ENCODE measurements around the gene ZNF283. TPM values are rescaled to one million over a fixed set of nuclear protein-coding genes. Genes with fewer than 3 reads are reported as not detected.
A peak's percentile ranks its signal among the peaks of the same experiment; 100 is the strongest.

Gene ZNF283
- polyA plus RNA-seq, 3 donors, result 0.80 to 2.5 (median 2.0) TPM

GRCh38 chr19:43799502-43800142, 27.5 kb upstream of the ZNF283 start:
- no peak overlapping the region for H3K27ac ChIP-seq (ENCODE audit: low read depth in 1 of 2, low read length in 2 of 2)
- peak overlapping the region in 2 of 7 donors; percentile 55 to 66 for H3K27ac Mint-ChIP-seq
- peaks cover 0 to 10% (median 4%) of the 10 kb centered on the region in 7 donors for H3K9me3 Mint-ChIP-seq
- peak overlapping the region; percentile 85 to 89 for H3K4me3 Mint-ChIP-seq
- H4K20me1 ChIP-seq (ENCODE audit: insufficient read depth, low read length), result no peaks in the 10 kb centered on the region
- 92% methylated on average over 6 of the region's 6 CpGs for WGBS (ENCODE audit: insufficient coverage)
- no peak overlapping the region for H3K9ac ChIP-seq (ENCODE audit: insufficient read depth, low read length, poor library complexity, severe bottlenecking)
- H3K27me3 ChIP-seq (ENCODE audit: control insufficient read depth in 2 of 2, insufficient read depth in 2 of 2, low read length in 2 of 2), result peaks cover 0 to 5% of the 10 kb centered on the region in 2 donors
- H3K9me3 ChIP-seq (replicated peaks in 1 of 2; ENCODE audit: control insufficient read depth in 1 of 2, insufficient read depth in 1 of 2, low read length in 2 of 2), result no peaks in the 10 kb centered on the region
- no peak overlapping the region for H2AFZ ChIP-seq (ENCODE audit: insufficient read depth, low read depth, low read length, poor library complexity, severe bottlenecking)
- peaks cover 3% of the 10 kb centered on the region in 2 donors for H3K36me3 Mint-ChIP-seq
- H3K36me3 ChIP-seq (replicated peaks in 1 of 2; ENCODE audit: control insufficient read depth in 1 of 2, insufficient read depth in 2 of 2, low read length in 2 of 2), result no peaks in the 10 kb centered on the region
- no peak for TF ChIP-seq CTCF (IDR thresholded peaks at IDR 0.05)
- peaks cover 3 to 40% (median 17%) of the 10 kb centered on the region in 3 donors for H3K27me3 Mint-ChIP-seq (ENCODE audit: low read depth in 3 of 3)
- no peak overlapping the region for H3K4me2 ChIP-seq (replicated peaks; ENCODE audit: extremely low read depth, low read length, poor library complexity, severe bottlenecking)
- peaks cover 15% of the 10 kb centered on the region for H3K4me1 Mint-ChIP-seq
- H3K79me2 ChIP-seq (ENCODE audit: insufficient read depth, low read length), result no peaks in the 10 kb centered on the region
- intact Hi-C loops (cut with micrococcal nuclease), result loop anchor here in 1 of 2 donors (5.0 to 10.0 kb wide), 2 partner anchors 62 to 345 kb away; no protein-coding TSS in a partner anchor
- H3K4me3 ChIP-seq (replicated peaks in 1 of 3; ENCODE audit: low read depth in 2 of 3, low read length in 3 of 3), result peak overlapping the region in 1 of 3 experiments; percentile 76
- peaks cover 11% of the 10 kb centered on the region in 2 donors for H3K4me1 ChIP-seq (ENCODE audit: control insufficient read depth in 1 of 2, insufficient read depth in 2 of 2, low read length in 2 of 2)
- DNase-seq, result no peak

GRCh38 chr19:43802216-43802951, 24.7 kb upstream of the ZNF283 start, which contains the start of gene LYPD5:
TSS of gene LYPD5 (minus strand) at chr19:43802447. CDS start at chr19:43802380, 67 bp downstream.
- TF ChIP-seq CTCF (IDR thresholded peaks at IDR 0.05), result no peak
- no peaks in the 10 kb centered on the region for H3K79me2 ChIP-seq (ENCODE audit: insufficient read depth, low read length)
- no peaks in the 10 kb centered on the region for H3K27me3 ChIP-seq (ENCODE audit: control insufficient read depth in 2 of 2, insufficient read depth in 2 of 2, low read length in 2 of 2)
- peaks cover 11% of the 10 kb centered on the region in 2 donors for H3K4me1 ChIP-seq (ENCODE audit: control insufficient read depth in 1 of 2, insufficient read depth in 2 of 2, low read length in 2 of 2)
- H3K4me3 ChIP-seq (replicated peaks in 1 of 3; ENCODE audit: low read depth in 2 of 3, low read length in 3 of 3), result no peak within 1 kb of the TSS
- H2AFZ ChIP-seq (ENCODE audit: insufficient read depth, low read depth, low read length, poor library complexity, severe bottlenecking), result no peak within 1 kb of the TSS
- no peaks in the 10 kb centered on the region for H4K20me1 ChIP-seq (ENCODE audit: insufficient read depth, low read length)
- DNase-seq, result no peak
- intact Hi-C loops (cut with micrococcal nuclease), result loop anchor here in 1 of 2 donors (5.0 to 10.0 kb wide), 2 partner anchors 65 to 348 kb away; no protein-coding TSS in a partner anchor
- H3K27me3 Mint-ChIP-seq (ENCODE audit: low read depth in 3 of 3), result peaks cover 10 to 35% (median 20%) of the 10 kb centered on the region in 3 donors
- H3K4me3 Mint-ChIP-seq, result no peak within 1 kb of the TSS
- no peaks in the 10 kb centered on the region for H3K9me3 ChIP-seq (replicated peaks in 1 of 2; ENCODE audit: control insufficient read depth in 1 of 2, insufficient read depth in 1 of 2, low read length in 2 of 2)
- H3K36me3 ChIP-seq (replicated peaks in 1 of 2; ENCODE audit: control insufficient read depth in 1 of 2, insufficient read depth in 2 of 2, low read length in 2 of 2), result no peaks in the 10 kb centered on the region
- H3K9ac ChIP-seq (ENCODE audit: insufficient read depth, low read length, poor library complexity, severe bottlenecking), result no peak within 1 kb of the TSS
- H3K9me3 Mint-ChIP-seq, result peaks cover 0 to 4% (median 0%) of the 10 kb centered on the region in 7 donors
- H3K4me2 ChIP-seq (replicated peaks; ENCODE audit: extremely low read depth, low read length, poor library complexity, severe bottlenecking), result no peak within 1 kb of the TSS
- peaks cover 15% of the 10 kb centered on the region for H3K4me1 Mint-ChIP-seq
- no peak within 1 kb of the TSS for H3K27ac ChIP-seq (ENCODE audit: low read depth in 1 of 2, low read length in 2 of 2)
- no peaks in the 10 kb centered on the region for H3K36me3 Mint-ChIP-seq
- peak within 1 kb of the TSS in 1 of 7 donors; percentile 51 for H3K27ac Mint-ChIP-seq
- 91% methylated on average over 6 of the region's 12 CpGs for WGBS (ENCODE audit: insufficient coverage)
